CD14-positive monocyte (primary cell): ENCODE measurements around the gene WDCP. TPM values are rescaled to one million over a fixed set of nuclear protein-coding genes. Genes with fewer than 3 reads are reported as not detected.
A peak's percentile ranks its signal among the peaks of the same experiment; 100 is the strongest.

Experiments
- DNase-seq, 3 donors: peaks; one replicate each; pipeline ENCODE4 v3.0.0-alpha.2; 2011 to 2022
- H2AFZ ChIP-seq: 2 replicates; pipeline ENCODE4 v1.6.0; 2012; ENCODE audit warnings: mild to moderate bottlenecking, low read depth, low read length, inconsistent platforms; ENCODE audit not compliant: insufficient read depth, poor library complexity, severe bottlenecking
- H3K27ac ChIP-seq, 2 donors: 1 replicate in 1 of 2; 2 replicates in 1 of 2; pipeline ENCODE4 v1.5.1; 2012 to 2013; ENCODE audit warnings: low read length in 2 of 2, control low read depth in 1 of 2, inconsistent platforms in 1 of 2, low read depth in 1 of 2, mild to moderate bottlenecking in 1 of 2
- H3K27me3 ChIP-seq, 2 donors: one replicate each; pipeline versions ENCODE4 v1.6.0 to v1.6.1; 2011 to 2013; ENCODE audit warnings: low read length in 2 of 2; ENCODE audit not compliant: control insufficient read depth in 2 of 2, insufficient read depth in 2 of 2
- H3K36me3 ChIP-seq, 2 donors: replicated peaks in 1 of 2; 1 replicate in 1 of 2; 2 replicates in 1 of 2; pipeline versions ENCODE4 v1.5.1 to v1.6.1; 2012 to 2013; ENCODE audit warnings: low read length in 2 of 2, control low read depth in 1 of 2, inconsistent platforms in 1 of 2, mild to moderate bottlenecking in 1 of 2; ENCODE audit not compliant: insufficient read depth in 2 of 2, control insufficient read depth in 1 of 2
- H3K4me1 ChIP-seq, 2 donors: 1 replicate in 1 of 2; 2 replicates in 1 of 2; pipeline versions ENCODE4 v1.5.1 to v1.6.1; 2012 to 2013; ENCODE audit warnings: low read length in 2 of 2, control low read depth in 1 of 2, inconsistent platforms in 1 of 2, mild to moderate bottlenecking in 1 of 2, moderate library complexity in 1 of 2; ENCODE audit not compliant: insufficient read depth in 2 of 2, control insufficient read depth in 1 of 2
- H3K4me2 ChIP-seq: replicated peaks from 2 replicates; pipeline ENCODE3; 2012; ENCODE audit warnings: low read length, moderate library complexity, mild to moderate bottlenecking; ENCODE audit not compliant: poor library complexity, severe bottlenecking; ENCODE audit errors: extremely low read depth
- H3K4me3 ChIP-seq, 3 experiments: fragments of 200-600 bp in 1 of 3; sonication (generic) in 1 of 3; replicated peaks in 1 of 3; 1 replicate in 2 of 3; 2 replicates in 1 of 3; pipeline ENCODE4 v1.5.1; 2011 to 2013; ENCODE audit warnings: low read length in 3 of 3, mild to moderate bottlenecking in 3 of 3, control low read depth in 2 of 3, low read depth in 2 of 3, inconsistent platforms in 1 of 3, moderate library complexity in 1 of 3
- H3K79me2 ChIP-seq: 2 replicates; pipeline ENCODE4 v1.6.0; 2012; ENCODE audit warnings: mild to moderate bottlenecking, control low read depth, inconsistent platforms, low read length, moderate library complexity; ENCODE audit not compliant: insufficient read depth
- H3K9ac ChIP-seq: 2 replicates; pipeline ENCODE4 v1.6.0; 2017; ENCODE audit warnings: low read length, mild to moderate bottlenecking; ENCODE audit not compliant: insufficient read depth, poor library complexity, severe bottlenecking
- H3K9me3 ChIP-seq, 2 donors: replicated peaks in 1 of 2; 1 replicate in 1 of 2; 2 replicates in 1 of 2; pipeline versions ENCODE4 v1.5.1 to v1.6.1; 2012 to 2013; ENCODE audit warnings: low read length in 2 of 2, control low read depth in 1 of 2; ENCODE audit not compliant: control insufficient read depth in 1 of 2, insufficient read depth in 1 of 2
- H4K20me1 ChIP-seq: 2 replicates; pipeline ENCODE4 v1.6.0; 2012; ENCODE audit warnings: mild to moderate bottlenecking, low read length, control low read depth, moderate library complexity; ENCODE audit not compliant: insufficient read depth
- H3K27ac Mint-ChIP-seq, 7 donors: one replicate each; pipeline ENCODE4 v1.8.0; 2020; ENCODE audit warnings: mild to moderate bottlenecking in 7 of 7, mixed read lengths in 7 of 7, moderate library complexity in 6 of 7, inconsistent platforms in 2 of 7
- H3K27me3 Mint-ChIP-seq, 3 donors: one replicate each; pipeline ENCODE4 v1.8.0; 2021 to 2022; ENCODE audit warnings: low read depth in 3 of 3, mild to moderate bottlenecking in 3 of 3, mixed read lengths in 3 of 3, moderate library complexity in 3 of 3, inconsistent platforms in 1 of 3
- H3K36me3 Mint-ChIP-seq, 2 donors: one replicate each; pipeline ENCODE4 v1.8.0; 2020; ENCODE audit warnings: mixed read lengths in 2 of 2, inconsistent platforms in 1 of 2, mild to moderate bottlenecking in 1 of 2
- H3K4me1 Mint-ChIP-seq: one replicate; pipeline ENCODE4 v1.8.0; 2020; ENCODE audit warnings: mild to moderate bottlenecking, mixed read lengths
- H3K4me3 Mint-ChIP-seq, 2 donors: one replicate each; pipeline ENCODE4 v1.8.0; 2020; ENCODE audit warnings: mild to moderate bottlenecking in 2 of 2, mixed read lengths in 2 of 2, moderate library complexity in 1 of 2
- H3K9me3 Mint-ChIP-seq, 7 donors: one replicate each; pipeline ENCODE4 v1.8.0; 2020 to 2022; ENCODE audit warnings: mixed read lengths in 7 of 7, mild to moderate bottlenecking in 6 of 7, moderate library complexity in 6 of 7, inconsistent platforms in 2 of 7
- WGBS: methylation state at CpG from one replicate; pipeline ENCODE4 v1.1.5; 2013; ENCODE audit warnings: missing lambda C conversion rate; ENCODE audit not compliant: insufficient coverage; 5-methylcytosine and 5-hydroxymethylcytosine counted together
- intact Hi-C, 2 donors: fragments of 100-400 bp; cut with micrococcal nuclease; formaldehyde crosslinking; loops; one replicate each; pipeline versions ENCODE4 v1.15.0 to v1.15.1; 2023
- polyA plus RNA-seq, 3 donors: library from polyadenylated mRNA; depleted of rRNA in 1 of 3; unstranded in 2 of 3; stranded (reverse) in 1 of 3; fragments of 300-500 nt in 2 of 3; fragments of >200 nt in 1 of 3; fragmentation: Illumina TruSeq in 2 of 3; gene quantifications; 1 replicate in 2 of 3; 2 replicates in 1 of 3; pipeline ENCODE4 v1.2.3, GENCODE V29; 2012 to 2021
- TF ChIP-seq, protein P1 (sequence below): fragments of 200-600 bp; IDR thresholded peaks from one replicate; pipeline ENCODE4 v1.8.0; 2022; ENCODE audit warnings: antibody characterized with exemption, mild to moderate bottlenecking

The WDCP gene
- polyA plus RNA-seq, 3 donors = 0.43 to 1.3 (median 0.69) TPM

DNA sequence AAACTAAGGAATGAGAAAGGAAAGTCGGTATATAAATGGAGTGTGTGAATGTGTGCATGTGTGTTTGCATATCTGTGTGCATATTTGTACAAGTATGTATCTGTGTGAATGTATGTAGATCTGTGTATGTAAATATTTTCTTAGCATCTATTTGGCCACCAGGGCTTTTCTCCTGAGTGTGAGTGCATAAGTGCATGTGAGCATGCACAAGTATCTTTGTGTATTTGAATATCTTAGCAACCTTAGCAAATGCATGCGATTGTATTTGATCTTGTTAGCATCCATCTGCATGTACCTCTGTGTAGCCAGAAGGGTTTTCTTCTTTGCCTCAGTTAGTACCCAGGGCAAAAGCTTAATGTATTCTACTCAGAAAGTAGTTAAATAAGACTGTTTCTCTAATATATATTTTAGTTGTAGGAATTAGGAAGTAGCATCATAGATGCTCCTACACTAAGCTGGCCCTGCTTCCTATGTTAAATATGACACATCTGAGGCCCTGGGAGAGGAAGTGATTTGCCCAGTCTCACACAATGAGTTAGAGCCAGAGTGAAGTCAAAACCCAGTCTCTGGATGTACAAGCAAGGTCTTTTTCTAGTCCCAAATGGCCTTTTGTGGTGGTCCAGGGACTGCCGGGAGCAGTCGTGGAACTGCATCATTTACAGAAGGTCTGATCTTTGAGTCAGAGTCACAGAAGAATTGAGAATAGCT is 11.5 kb upstream of the WDCP start:
- no peaks in the 10 kb centered on the region for H3K27me3 ChIP-seq
- no peak overlapping the region for H3K9ac ChIP-seq
- Mint-ChIP-seq H3K4me3 (no peak overlapping the region), H3K27ac (peak overlapping the region in 1 of 7 donors; percentile 66), H3K27me3 (peaks cover 0 to 2% (median 2%) of the 10 kb centered on the region in 3 donors), H3K36me3 (no peaks in the 10 kb centered on the region), H3K4me1 (no peaks in the 10 kb centered on the region), H3K9me3 (peaks cover 0 to 4% (median 0%) of the 10 kb centered on the region in 7 donors)
- no peak overlapping the region for H3K27ac ChIP-seq
- H2AFZ ChIP-seq = no peak overlapping the region
- H3K4me3 ChIP-seq = no peak overlapping the region
- intact Hi-C loops = no loop called here
- H3K36me3 ChIP-seq = no peaks in the 10 kb centered on the region
- no peaks in the 10 kb centered on the region for H3K4me1 ChIP-seq
- no peak overlapping the region for H3K4me2 ChIP-seq
- no peak for DNase-seq
- 92% methylated on average over 2 of the region's 4 CpGs for WGBS
- TF ChIP-seq, protein P1, sequence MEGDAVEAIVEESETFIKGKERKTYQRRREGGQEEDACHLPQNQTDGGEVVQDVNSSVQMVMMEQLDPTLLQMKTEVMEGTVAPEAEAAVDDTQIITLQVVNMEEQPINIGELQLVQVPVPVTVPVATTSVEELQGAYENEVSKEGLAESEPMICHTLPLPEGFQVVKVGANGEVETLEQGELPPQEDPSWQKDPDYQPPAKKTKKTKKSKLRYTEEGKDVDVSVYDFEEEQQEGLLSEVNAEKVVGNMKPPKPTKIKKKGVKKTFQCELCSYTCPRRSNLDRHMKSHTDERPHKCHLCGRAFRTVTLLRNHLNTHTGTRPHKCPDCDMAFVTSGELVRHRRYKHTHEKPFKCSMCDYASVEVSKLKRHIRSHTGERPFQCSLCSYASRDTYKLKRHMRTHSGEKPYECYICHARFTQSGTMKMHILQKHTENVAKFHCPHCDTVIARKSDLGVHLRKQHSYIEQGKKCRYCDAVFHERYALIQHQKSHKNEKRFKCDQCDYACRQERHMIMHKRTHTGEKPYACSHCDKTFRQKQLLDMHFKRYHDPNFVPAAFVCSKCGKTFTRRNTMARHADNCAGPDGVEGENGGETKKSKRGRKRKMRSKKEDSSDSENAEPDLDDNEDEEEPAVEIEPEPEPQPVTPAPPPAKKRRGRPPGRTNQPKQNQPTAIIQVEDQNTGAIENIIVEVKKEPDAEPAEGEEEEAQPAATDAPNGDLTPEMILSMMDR = no peak
- H3K9me3 ChIP-seq = no peaks in the 10 kb centered on the region
- no peaks in the 10 kb centered on the region for H4K20me1 ChIP-seq
- H3K79me2 ChIP-seq = no peaks in the 10 kb centered on the region

DNA sequence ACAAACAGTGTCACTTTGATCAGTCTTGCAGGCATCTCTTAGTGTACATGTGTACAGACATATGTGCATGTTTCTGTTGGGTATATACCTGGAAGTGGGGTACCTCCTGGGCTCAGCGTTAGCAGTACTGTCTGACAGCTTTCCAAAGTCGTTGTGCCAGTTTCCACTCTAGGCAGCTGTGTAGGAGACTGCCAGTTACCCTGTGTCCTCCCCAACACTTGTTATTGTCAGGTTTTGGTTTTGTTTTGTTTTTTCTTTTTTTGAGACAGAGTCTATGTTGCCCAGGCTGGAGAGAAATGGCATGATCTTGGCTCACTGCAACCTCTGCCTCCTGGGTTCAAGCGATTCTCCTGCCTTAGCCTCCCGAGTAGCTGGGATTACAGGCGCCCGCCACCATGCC is 8.6 kb upstream of the WDCP start:
- whole genome bisulfite sequencing = 94% methylated on average over 2 of the region's 6 CpGs

More for the DNA sequence above, 8.6 kb upstream of the WDCP start:
- intact Hi-C loops = no loop called here
- Histone ChIP-seq H3K27me3 (no peaks in the 10 kb centered on the region), H3K4me3 (no peak overlapping the region), H3K9me3 (no peaks in the 10 kb centered on the region), H3K27ac (no peak overlapping the region), H3K9ac (no peak overlapping the region), H3K79me2 (no peaks in the 10 kb centered on the region), H3K4me2 (no peak overlapping the region), H2AFZ (no peak overlapping the region), H3K36me3 (no peaks in the 10 kb centered on the region), H4K20me1 (no peaks in the 10 kb centered on the region), H3K4me1 (no peaks in the 10 kb centered on the region)
- TF ChIP-seq, protein P1 = no peak
- Mint-ChIP-seq H3K36me3 (no peaks in the 10 kb centered on the region), H3K27me3 (peaks cover 0 to 4% (median 2%) of the 10 kb centered on the region in 3 donors), H3K4me1 (no peaks in the 10 kb centered on the region), H3K27ac (no peak overlapping the region), H3K9me3 (peaks cover 0 to 4% (median 0%) of the 10 kb centered on the region in 7 donors), H3K4me3 (no peak overlapping the region)
- no peak for DNase-seq
